GM04504 (cell line): ENCODE data around the gene APOL4.
"Not testable (repeated sequence)": the region's sequence is repeated elsewhere in the genome, so short reads cannot be mapped to it uniquely, and the experiment has no call there.

ENCODE experiments used
- DNase-seq: peaks from one replicate; pipeline ENCODE4 v3.0.0-alpha.2; 2012; ENCODE audit warnings: low read depth

Gene APOL4

GRCh38 chr22:36153501-36154422 is 47.8 kb downstream of the APOL4 start:
- no peak for DNase-seq

GRCh38 chr22:36152821-36153220 is 48.8 kb downstream of the APOL4 start:
- not testable (repeated sequence) for DNase-seq

DNA sequence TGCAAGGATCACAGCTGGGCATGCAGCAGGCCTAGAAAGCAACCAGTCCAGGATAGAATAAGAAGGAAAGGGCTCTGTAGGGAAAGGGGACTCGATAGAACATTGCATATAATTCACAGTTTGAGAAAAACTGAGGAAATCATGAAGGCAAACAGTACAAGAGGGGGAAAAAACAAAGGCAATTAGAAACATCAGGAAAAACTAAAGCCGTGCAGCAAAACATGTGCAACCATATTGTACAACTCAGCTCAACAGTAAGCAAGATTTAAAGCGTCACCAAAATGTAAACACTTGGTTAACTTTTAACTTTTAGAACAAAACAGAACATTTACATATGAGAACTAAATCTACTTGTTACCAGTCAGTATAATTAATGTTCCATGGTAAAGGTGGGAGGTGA is 49.5 kb downstream of the APOL4 start:
- DNase-seq = no peak

- DNase-seq = no peak
Measured at GRCh38 chr22:36151006-36151595, 50.5 kb downstream of the APOL4 start.

DNA sequence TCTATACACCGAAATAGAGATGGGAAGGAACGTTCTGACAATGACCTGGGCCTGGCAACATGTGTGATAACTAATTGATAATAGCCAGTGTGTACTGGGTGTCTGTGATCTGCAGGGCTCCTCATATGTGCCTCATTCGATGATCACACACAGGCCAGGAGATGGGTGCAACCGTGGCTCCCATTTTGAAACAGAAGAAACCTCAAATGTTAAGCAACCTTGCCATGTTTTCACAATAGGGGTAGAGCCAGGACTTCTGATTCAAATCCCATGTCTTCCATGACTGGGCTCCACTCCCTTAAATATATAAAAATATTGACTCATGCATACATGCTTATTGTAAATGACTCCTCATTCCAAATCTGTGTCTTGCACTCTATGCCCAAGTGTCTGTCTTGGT is 52.2 kb downstream of the APOL4 start:
- no peak for DNase-seq

- DNase-seq = no peak
Measured at GRCh38 chr22:36148411-36148810, 53.2 kb downstream of the APOL4 start.

- DNase-seq = no peak
Measured at GRCh38 chr22:36147196-36147791, 54.3 kb downstream of the APOL4 start.

- no peak for DNase-seq
Measured at GRCh38 chr22:36145881-36146280, 55.7 kb downstream of the APOL4 start.

GRCh38 chr22:36144886-36145541 is 56.6 kb downstream of the APOL4 start:
- no peak for DNase-seq

DNA sequence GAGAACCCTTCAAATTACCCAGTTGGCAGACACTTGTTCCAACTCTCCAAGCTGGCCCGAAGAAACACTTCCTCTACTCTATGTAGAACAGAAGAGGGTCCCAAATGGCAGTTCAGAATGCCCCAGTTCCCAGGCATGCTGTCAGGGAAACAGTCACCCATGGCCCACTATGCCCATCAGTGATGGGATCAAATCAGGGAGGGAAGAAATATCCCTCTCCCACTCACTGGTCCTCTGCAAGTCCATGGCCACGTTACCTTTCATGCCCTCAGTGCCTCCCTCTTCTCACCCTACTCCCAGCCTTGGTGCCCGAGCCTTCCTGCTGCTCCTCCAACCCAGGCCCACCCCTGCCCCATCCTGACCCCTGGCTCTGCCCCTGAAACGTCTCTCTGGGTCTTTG is 57.7 kb downstream of the APOL4 start:
- DNase-seq = no peak

DNA sequence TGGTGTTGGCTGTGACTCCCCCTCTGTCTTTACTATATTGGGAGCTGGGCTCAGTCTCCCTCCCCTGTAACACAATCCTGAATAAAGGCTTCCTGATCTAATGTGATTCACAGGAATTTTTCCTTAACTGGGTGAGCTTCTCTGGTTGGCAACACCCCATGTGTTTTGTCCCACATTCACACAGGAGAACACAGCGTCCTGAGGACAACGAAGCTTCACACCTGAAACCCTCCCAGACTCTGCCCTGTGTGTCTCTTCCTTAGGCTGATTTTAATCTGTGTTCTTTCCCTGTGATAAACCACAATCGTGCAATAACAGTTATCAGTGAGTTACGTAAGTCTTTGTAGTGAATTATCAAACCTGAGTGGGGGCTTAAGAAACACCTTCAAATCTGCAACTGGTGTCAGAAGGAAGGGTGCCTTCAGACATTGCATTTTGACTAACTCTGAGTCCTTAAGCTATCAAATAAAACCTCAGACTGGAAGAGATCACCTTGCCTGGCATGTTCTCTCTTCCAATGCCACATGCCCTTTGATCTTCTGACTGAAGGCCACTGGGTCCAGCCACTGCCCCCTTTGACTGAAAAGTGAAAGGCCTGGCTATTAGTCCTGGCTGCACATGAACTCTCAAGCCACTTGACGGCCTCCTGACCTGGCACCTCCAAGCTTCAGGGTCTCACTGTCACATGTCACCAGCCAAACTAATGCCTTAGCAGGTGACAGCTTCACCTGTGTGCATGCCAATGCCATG is 58.4 kb downstream of the APOL4 start:
- no peak for DNase-seq

DNA sequence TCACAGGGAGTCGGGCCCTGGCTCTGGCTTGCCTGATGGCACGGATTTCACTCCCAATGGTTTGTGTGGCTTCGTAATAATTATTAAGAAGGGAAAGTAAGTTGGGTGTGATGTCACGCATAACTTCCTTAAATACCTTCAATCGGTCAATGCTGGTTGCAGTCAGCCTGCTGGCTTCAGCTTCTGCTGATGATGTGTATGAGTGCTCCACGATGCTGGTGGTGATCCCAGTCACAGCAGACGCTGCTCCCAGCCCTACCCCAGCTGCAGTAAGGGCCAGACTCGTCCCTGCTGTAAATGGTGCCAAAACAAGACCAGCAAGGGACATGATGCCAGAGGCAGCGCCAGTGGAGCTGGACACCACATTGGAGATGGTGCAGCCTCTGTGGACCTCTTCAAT is 60.1 kb downstream of the APOL4 start:
- no peak for DNase-seq
